GM23338 (cell line): Measurements from ENCODE around the gene CHAC1. TPM values are rescaled to one million over a fixed set of nuclear protein-coding genes. Genes with fewer than 3 reads are reported as not detected.

ENCODE experiments used
- ATAC-seq: fragments of 200-7000 bp; cut with Tn5 transposase; 3 replicates; pipeline ENCODE4 v1.9.1; 2020
- DNase-seq: peaks from one replicate; pipeline ENCODE4 v3.0.0-alpha.2; 2015; ENCODE audit warnings: low spot score
- H2AFZ ChIP-seq: fragments of 200-600 bp; sonication (generic); 2 replicates; pipeline ENCODE4 v1.8.0; 2016; ENCODE audit warnings: antibody characterized with exemption, mild to moderate bottlenecking, moderate library complexity
- H3F3A ChIP-seq: fragments of 200-600 bp; sonication (generic); replicated peaks from 2 replicates; pipeline ENCODE4 v1.8.0; 2017; ENCODE audit warnings: antibody characterized with exemption, mixed run types, low read depth
- H3K27ac ChIP-seq: fragments of 200-600 bp; sonication (generic); 2 replicates; pipeline ENCODE4 v1.6.1; 2016; ENCODE audit warnings: low read depth
- H3K27me3 ChIP-seq: fragments of 200-600 bp; sonication (generic); 2 replicates; pipeline ENCODE4 v1.8.0; 2016; ENCODE audit warnings: mild to moderate bottlenecking, mixed run types, moderate library complexity; ENCODE audit not compliant: insufficient read depth
- H3K36me3 ChIP-seq: fragments of 200-600 bp; sonication (generic); 2 replicates; pipeline ENCODE4 v1.8.0; 2016; ENCODE audit warnings: mild to moderate bottlenecking; ENCODE audit not compliant: insufficient read depth
- H3K4me1 ChIP-seq: fragments of 200-600 bp; sonication (generic); 2 replicates; pipeline ENCODE4 v1.8.0; 2016; ENCODE audit warnings: mild to moderate bottlenecking, moderate library complexity; ENCODE audit not compliant: insufficient read depth
- H3K4me2 ChIP-seq: fragments of 200-600 bp; sonication (generic); 2 replicates; pipeline ENCODE4 v1.7.1; 2017; ENCODE audit warnings: mixed run types
- H3K4me3 ChIP-seq: fragments of 200-600 bp; sonication (generic); 2 replicates; pipeline ENCODE4 v1.6.1; 2016; ENCODE audit warnings: mixed run types
- H3K79me2 ChIP-seq: fragments of 200-600 bp; sonication (generic); replicated peaks from 2 replicates; pipeline ENCODE4 v1.8.0; 2017; ENCODE audit warnings: mild to moderate bottlenecking; ENCODE audit not compliant: insufficient read depth
- H3K9me2 ChIP-seq: fragments of 200-600 bp; sonication (generic); 2 replicates; pipeline ENCODE4 v1.8.0; 2017; ENCODE audit not compliant: insufficient read depth
- H4K20me1 ChIP-seq: fragments of 200-600 bp; sonication (generic); replicated peaks from 2 replicates; pipeline ENCODE4 v1.8.0; 2017; ENCODE audit warnings: mild to moderate bottlenecking; ENCODE audit not compliant: insufficient read depth
- H3K27ac Mint-ChIP-seq: 2 replicates; pipeline ENCODE4 v1.8.0; 2020; ENCODE audit warnings: inconsistent platforms, mild to moderate bottlenecking, moderate library complexity, mixed read lengths
- H3K27me3 Mint-ChIP-seq: 3 replicates; pipeline ENCODE4 v1.8.0; 2022; ENCODE audit warnings: low read depth, mild to moderate bottlenecking, moderate library complexity, mixed read lengths, inconsistent platforms; ENCODE audit not compliant: insufficient read depth, poor library complexity
- H3K36me3 Mint-ChIP-seq: 3 replicates; pipeline ENCODE4 v1.8.0; 2021; ENCODE audit warnings: low read depth, mild to moderate bottlenecking, inconsistent platforms, moderate library complexity, mixed read lengths
- H3K4me1 Mint-ChIP-seq: 3 replicates; pipeline ENCODE4 v1.8.0; 2020; ENCODE audit warnings: mild to moderate bottlenecking, inconsistent platforms, mixed read lengths
- H3K4me3 Mint-ChIP-seq: 3 replicates; pipeline ENCODE4 v1.8.0; 2021; ENCODE audit warnings: moderate library complexity, mild to moderate bottlenecking, inconsistent platforms, mixed read lengths
- H3K9me3 Mint-ChIP-seq: 3 replicates; pipeline ENCODE4 v1.8.0; 2020; ENCODE audit warnings: moderate library complexity, mild to moderate bottlenecking, inconsistent platforms, mixed read lengths
- CREB1 ChIP-seq: fragments of 250-450 bp; sonication (Bioruptor Pico); IDR thresholded peaks from 2 replicates; pipeline ENCODE4 v1.5.0; 2020; ENCODE audit warnings: low read depth, mild to moderate bottlenecking, moderate library complexity
- CTCF ChIP-seq, 2 experiments: fragments of 200-600 bp in 1 of 2; sonication (generic) in 1 of 2; conservative IDR thresholded peaks; 2 replicates each; pipeline versions ENCODE4 v1.5.1 to v1.6.1; 2016 to 2017; ENCODE audit warnings: antibody characterized with exemption in 2 of 2, low read depth in 2 of 2, mild to moderate bottlenecking in 2 of 2, moderate library complexity in 1 of 2
- ETS1 ChIP-seq: IDR thresholded peaks from 2 replicates; pipeline ENCODE4 v1.6.1; 2016; ENCODE audit warnings: antibody characterized with exemption
- EZH2 ChIP-seq: fragments of 200-600 bp; sonication (generic); IDR thresholded peaks from one replicate; pipeline ENCODE4 v1.8.0; 2017; ENCODE audit warnings: antibody characterized with exemption, mild to moderate bottlenecking, low read depth; ENCODE audit not compliant: unreplicated experiment
- EZH2phosphoT487 ChIP-seq: fragments of 200-600 bp; sonication (generic); IDR thresholded peaks from one replicate; pipeline ENCODE4 v1.8.1; 2018; ENCODE audit warnings: antibody characterized with exemption; ENCODE audit not compliant: unreplicated experiment
- JUNB ChIP-seq: IDR thresholded peaks from one replicate; pipeline ENCODE4 v1.6.1; 2016; ENCODE audit warnings: antibody characterized with exemption; ENCODE audit not compliant: unreplicated experiment
- NANOG ChIP-seq: IDR thresholded peaks from 2 replicates; pipeline ENCODE4 v1.6.1; 2016; ENCODE audit warnings: antibody characterized with exemption, borderline replicate concordance
- POLR2AphosphoS5 ChIP-seq: IDR thresholded peaks from 2 replicates; pipeline ENCODE4 v1.6.1; 2016; ENCODE audit warnings: antibody characterized with exemption, low read depth
- REST ChIP-seq: IDR thresholded peaks from one replicate; pipeline ENCODE4 v1.6.1; 2018; ENCODE audit warnings: antibody characterized with exemption; ENCODE audit not compliant: unreplicated experiment
- STAT1 ChIP-seq: IDR thresholded peaks from one replicate; pipeline ENCODE4 v1.6.1; 2016; ENCODE audit warnings: antibody characterized with exemption; ENCODE audit not compliant: unreplicated experiment
- ZNF114 ChIP-seq: fragments of 250-450 bp; sonication (Bioruptor Pico); IDR thresholded peaks from 2 replicates; pipeline ENCODE4 v1.5.0; 2020; ENCODE audit warnings: mild to moderate bottlenecking, moderate library complexity
- ZNF331 ChIP-seq: fragments of 250-450 bp; sonication (Bioruptor Pico); IDR thresholded peaks from 2 replicates; pipeline ENCODE4 v1.5.0; 2020; ENCODE audit warnings: low read depth, mild to moderate bottlenecking, moderate library complexity
- ZNF462 ChIP-seq: fragments of 250-450 bp; sonication (Bioruptor Pico); IDR thresholded peaks from 2 replicates; pipeline ENCODE4 v1.5.0; 2020; ENCODE audit warnings: mild to moderate bottlenecking, moderate library complexity
- polyA plus RNA-seq: library from polyadenylated mRNA; unstranded; fragments of >200 nt; fragmentation: Nextera tagmentation; extraction: Ambion mirVana; gene quantifications from 2 replicates; pipeline ENCODE4 v1.2.1, GENCODE V29; 2016
- total RNA-seq: library from RNA; depleted of rRNA; stranded (reverse); fragments of >200 nt; shearing (Covaris generic); gene quantifications from 2 replicates; pipeline ENCODE4 v1.2.3, GENCODE V29; 2014

CHAC1 gene
- total and polyA plus RNA-seq, 2 experiments from 2014 or later, result 73.0 to 124 TPM

GRCh38 chr15:40978562-40978961, 25.3 kb downstream of the CHAC1 start:
- TF ChIP-seq EZH2 (no peak), STAT1 (no peak), JUNB (no peak), ZNF462 (CRISPR knock-in tag) (no peak), POLR2AphosphoS5 (no peak), ZNF114 (CRISPR knock-in tag) (no peak), CTCF (conservative IDR thresholded peaks at IDR 0.05; ENCODE audit: low read depth in 2 of 2) (no peak), EZH2phosphoT487 (no peak), ZNF331 (no peak), REST (no peak), ETS1 (no peak), CREB1 (CRISPR knock-in tag) (no peak), NANOG (no peak)

More at GRCh38 chr15:40978562-40978961, 25.3 kb downstream of the CHAC1 start:
- H3K27ac Mint-ChIP-seq, result no peak overlapping the region
- Histone ChIP-seq H3K36me3 (peaks cover 36% of the 10 kb centered on the region), H3K4me2 (no peak overlapping the region), H3F3A (no peaks in the 10 kb centered on the region), H3K4me3 (no peak overlapping the region), H3K27me3 (no peaks in the 10 kb centered on the region), H3K9me2 (no peaks in the 10 kb centered on the region), H3K79me2 (no peaks in the 10 kb centered on the region), H4K20me1 (no peaks in the 10 kb centered on the region; the same call in 1 of the 2 replicates), H3K4me1 (no peaks in the 10 kb centered on the region), H3K27ac (no peak overlapping the region), H2AFZ (no peak overlapping the region)
- H3K9me3 Mint-ChIP-seq, result no peaks in the 10 kb centered on the region; the same call in 2 of the 3 replicates
- H3K4me1 Mint-ChIP-seq, result no peaks in the 10 kb centered on the region
- DNase-seq (no peak), ATAC-seq (no peak)
- no peak overlapping the region for H3K4me3 Mint-ChIP-seq
- H3K27me3 Mint-ChIP-seq, result peaks cover 2% of the 10 kb centered on the region
- H3K36me3 Mint-ChIP-seq, result peaks cover 60% of the 10 kb centered on the region
